HG03280 (cell line): ENCODE results near the gene SKI.
"Not testable (repeated sequence)": the region's sequence is repeated elsewhere in the genome, so short reads cannot be mapped to it uniquely, and the experiment has no call there.

Experiments
- ATAC-seq: cut with Tn5 transposase; IDR thresholded peaks from one replicate; pipeline ENCODE4 v1.9.1; 2021; ENCODE audit warnings: mild to moderate bottlenecking, moderate library complexity; ENCODE audit not compliant: unreplicated experiment

The SKI gene

DNA sequence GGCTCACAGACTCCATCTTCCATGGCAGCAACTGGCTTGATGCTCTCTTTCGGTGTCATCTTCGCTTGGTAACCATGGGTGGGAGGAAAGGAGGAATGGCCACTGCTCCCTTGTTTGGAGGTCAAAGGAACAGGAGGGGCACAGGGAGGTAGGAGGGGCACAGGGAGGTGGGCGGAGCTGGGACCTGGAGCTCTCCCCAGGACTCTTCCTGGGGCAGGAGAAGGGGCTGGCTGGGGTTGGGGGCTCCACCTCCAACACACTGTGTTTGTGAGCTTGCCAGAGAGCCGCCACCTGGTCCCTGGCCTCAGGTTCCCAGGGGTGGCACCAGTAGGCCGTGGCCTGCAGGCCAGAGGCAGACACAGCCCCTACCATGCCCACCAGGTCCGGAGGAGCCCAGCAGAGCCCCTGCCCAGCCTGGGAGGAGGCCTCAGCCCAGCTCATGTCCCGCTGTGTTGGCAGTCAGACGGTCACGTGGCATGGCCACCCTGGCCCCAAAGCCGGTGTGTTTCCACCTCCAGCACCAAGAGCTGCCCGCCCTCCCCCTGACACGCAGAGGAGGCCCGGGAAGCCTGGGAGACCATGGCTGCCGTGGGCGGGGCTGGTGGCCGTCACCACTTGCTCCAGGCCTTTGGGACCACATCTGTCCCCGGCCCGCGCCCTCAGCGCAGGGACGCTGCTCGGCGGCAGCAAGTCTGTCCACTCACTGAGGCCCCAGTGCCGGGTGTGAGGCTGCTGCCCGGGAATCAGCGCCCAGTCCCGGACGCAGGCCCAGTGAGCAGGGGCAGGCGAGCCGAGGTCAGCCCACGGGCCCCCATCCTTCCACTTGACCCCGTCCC is 89.3 kb downstream of the SKI start:
- ATAC-seq, result no peak

DNA sequence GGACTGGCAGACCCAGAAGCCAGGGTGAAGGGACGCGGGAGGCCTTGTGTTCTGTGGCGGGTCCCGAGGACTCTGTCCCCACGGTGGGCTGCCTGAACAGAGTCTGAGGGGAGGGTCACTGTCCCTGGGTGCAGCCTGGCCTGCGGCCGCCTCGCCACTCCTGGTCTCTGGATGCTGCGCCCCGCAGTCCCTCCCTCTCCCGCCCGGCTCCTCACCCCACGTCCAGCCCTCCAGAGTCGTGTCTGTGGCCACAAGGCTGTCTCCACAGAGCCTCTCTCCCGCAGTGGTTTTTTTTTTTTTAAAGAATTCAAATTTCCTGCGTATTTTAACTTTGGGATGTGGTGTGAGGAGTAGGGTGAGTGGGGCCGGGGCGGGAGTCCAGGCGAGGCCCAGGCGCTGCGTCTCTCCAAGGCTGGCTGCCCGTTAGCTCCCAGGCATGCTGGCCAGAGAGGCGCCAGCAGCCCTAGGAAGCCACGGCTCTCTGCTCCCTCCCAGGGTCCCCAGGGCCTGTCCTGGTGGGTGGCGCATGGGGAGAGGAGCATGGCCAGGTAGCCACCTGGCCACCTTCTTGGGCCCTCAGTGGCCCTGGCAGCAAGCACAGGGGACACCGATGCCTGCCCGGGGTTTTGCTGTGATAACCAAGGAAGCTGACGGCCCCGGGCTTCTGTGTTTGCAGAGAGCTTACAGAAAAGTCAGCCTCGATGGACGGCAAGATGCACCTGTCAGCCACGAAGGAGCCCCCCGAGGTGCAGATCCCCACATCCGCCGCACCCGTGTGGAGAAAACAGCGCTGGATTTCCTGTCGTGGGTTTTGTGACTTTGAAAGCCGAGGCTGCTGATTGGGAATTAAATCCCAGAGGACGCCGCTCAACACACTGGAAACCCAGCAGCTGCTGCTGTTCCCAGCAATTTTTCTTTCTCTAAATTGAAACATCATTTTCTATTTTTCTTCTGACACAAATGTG is 90.5 kb downstream of the SKI start:
- no peak for ATAC-seq

DNA sequence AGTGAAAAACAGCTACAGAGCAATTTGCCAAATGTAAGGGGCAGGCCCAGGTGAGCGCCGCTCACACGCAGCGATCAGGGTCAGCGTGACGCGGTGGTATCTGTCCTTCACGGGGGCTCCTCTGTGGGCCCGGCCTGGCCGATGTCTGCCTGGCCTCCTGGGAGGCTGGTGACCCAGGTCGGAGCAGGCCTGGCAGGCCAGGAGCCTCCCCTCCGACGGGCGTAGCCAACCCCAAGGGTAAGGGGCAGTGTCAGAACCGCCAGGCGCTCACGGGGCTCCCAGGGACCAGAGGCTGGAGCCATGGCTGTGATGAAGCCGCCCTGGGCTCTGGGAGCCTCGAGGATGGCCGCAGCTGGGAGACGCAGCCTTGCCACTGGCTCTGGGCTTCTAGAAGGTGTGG is 91.2 kb downstream of the SKI start:
- ATAC-seq, result no peak

DNA sequence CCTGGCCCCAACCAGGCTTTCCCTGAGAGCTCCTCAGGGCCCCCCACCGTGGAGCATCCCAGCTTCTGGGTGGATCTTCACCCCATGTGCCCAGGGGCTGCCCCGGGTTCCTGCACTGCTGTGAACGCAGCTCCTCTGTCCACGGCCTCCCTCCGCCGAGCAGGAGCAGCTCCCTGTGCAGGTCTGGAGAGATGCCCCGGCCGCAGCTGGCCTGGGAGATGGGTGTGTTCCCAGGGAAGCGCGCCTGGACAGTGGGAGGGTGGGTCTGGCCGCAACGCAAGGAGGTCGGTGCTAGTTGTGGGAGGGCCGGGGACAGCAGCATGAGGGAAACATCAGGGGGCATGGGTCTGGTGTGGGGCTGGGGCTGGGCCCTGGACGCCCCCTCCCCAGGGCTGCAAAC is 91.9 kb downstream of the SKI start:
- no peak for ATAC-seq

DNA sequence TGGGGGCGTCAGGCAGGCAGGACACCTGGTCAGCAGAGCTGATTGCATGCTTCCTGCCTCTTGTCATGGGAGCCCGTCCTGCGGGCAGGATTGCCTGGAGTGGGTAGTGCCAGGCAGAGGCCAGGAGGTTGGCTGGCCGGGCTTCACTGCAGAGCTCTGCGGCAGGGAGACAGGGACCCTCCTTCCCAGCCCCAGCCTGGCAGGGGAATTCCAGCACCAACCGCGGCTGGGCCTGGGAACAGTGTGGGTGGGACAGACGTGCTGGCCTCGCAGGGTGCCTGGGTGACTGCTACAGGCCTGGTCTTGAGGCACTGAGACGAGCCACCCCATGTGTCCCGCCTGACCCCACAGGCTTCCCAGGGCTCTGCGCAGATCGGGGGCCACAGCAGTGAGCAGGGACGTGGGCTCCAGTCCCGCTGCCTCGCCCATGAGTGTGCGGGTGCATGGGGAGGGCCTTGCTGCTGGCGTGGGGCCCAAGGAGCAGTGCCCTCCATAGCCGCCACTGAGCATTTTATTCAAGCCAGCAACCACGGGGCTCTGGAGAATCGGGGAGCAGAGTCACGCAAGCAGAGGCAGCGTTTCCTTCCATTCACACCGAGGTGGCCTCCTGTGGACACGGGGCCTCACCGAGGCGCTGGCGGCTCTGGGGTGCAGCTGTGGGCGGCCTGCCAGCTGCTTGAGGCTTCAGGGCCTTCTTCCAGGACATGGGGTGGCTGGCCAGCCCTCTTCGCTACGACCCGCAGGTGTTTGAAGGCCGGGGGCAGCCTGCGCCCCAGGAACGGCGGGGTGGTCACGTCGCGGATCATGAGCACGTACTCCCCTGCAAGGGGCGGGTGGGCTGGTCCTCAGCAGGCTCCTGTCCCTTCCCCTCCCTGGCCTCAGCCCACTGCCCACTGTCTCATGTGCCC is 92.9 kb downstream of the SKI start:
- ATAC-seq, result no peak

DNA sequence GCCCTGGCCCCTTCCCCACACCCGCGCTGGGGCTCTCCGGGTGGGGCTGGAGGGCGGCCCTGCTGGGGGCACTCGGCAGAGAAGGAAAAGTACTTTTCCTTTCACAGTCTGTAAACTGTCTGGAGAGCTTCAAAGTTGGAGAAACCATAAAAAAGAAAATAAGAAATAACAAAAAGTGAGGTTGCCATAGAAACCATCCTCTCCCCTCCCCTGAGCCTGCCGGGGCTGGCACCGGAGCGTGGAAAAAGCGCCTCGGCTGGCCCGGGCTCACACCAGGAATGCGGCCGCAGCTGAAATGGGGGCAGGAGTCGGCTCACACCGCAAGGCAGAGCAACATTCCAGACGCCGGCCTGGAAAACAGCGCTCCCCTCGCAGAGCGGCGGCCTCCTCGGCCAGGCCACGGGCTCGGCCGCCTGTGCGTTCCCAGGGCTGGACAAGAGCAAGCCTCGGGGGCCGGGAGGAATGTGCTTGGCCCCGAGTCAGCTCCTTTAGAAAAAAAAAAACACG is 94.0 kb downstream of the SKI start:
- no peak for ATAC-seq

DNA sequence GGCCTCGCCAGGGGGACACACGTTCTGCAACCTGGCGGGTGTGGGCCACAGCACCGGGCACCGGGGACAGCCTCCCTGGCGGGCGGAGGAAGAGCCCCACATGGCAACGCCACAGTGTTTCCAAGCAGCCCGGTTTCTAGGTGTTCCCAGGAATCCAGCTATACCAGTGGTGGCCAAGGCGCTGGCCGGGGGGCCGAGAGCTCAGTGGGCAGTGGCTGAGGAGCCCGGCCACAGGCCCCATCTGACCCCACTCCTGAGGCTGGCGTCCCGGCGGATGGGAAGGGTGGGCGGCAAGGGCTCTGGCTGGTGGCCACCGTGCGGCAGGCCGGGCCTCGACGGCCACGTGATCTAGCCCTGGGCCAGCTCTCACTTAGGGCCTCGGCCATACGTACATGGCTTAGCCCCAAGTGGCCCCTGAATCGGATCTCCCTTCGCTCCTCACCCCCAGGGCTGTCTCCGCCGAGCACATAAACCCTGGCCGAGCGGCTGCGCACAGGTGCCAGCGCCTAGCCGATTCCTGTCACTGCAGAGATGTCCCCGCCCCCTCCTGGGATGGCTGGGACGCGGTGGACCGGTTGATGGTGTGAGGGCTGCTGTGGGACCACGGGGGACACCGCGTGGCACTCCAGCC is 94.6 kb downstream of the SKI start:
- no peak for ATAC-seq

DNA sequence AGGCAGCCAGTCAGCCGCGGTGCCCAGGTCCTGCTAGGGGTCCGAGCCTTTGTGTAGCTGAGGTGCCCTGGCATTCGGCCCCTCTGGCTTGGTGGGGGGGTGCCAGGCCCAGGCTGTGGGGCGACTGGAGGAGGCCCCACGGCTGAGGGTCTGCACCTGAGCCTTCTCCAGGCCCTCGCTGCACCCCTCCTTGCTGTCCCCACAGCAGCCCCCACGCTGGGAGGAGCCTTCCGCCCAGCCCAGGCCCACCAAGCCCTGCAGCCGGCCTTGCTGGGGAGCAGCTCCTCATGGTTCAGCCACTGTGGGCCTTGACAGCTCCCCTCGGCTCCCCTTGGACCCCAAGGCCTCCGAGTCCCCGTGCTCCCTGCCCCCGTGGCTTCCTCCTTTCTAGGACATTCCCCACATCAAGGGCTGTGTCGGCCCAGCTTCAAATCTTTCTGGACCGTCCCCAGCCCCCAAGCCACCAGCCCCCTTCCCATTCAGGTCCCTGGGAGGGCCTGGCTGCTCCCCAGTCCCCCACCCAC is 95.4 kb downstream of the SKI start:
- ATAC-seq, result no peak

DNA sequence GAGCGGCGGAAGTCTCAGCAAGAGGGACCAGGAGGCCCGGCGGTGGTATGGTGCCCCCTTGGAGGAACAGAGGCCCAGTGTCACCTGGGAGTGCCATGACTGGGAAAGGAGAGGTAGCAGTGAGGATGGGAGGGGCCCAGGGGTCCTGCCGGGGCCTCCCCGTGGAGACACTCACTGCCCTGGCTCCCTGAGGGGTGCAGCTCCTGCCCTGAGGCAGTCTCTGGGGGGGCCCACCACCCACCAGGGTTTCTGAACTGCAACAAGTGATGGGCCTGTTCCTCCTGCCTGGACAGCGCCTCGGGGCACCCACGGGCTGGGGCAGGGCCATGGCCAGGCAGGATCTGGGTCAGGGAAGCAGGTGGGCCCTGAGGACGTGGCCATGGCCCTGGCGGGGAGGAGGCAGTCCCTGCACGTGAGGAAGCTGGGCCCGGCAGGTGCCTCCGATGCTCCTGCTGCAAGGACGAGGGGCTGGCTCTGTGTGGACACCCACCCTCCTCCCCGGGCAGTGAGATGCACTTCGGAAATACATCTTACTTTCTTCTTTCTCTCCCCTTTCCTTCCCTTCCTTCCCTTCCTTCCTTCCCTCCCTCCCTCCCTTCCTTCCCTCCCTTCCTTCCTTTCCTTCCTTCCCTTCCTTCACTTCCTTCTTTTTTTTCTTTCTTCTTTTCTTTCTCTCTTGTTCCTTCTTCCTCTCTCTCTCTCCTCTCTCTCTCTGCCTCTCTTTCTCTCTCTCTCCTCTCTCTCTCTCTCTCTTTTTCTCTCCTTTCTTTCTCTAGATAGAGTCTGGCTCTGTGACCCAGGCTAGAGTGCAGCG is 96.6 kb downstream of the SKI start:
- ATAC-seq, result no peak

DNA sequence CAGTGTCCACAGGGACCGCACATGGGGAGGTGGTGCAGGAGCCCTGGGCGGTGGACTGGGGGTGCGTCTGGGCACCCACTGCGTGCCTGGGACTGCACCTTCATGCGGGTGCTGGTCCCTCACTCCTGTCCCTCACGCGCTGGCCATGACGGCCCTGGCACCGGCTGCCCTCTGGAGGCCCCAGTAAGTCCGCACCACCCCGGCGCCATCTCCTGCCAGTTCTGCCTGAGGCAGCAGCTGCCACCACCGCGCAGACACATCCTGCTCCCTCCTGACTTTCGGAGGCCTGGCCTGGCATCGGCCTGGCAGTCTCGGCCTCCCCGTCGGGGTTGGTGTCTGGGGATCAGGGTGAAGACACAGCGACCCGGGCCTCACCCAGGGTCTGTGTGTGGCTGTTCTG is 98.4 kb downstream of the SKI start:
- no peak for ATAC-seq

DNA sequence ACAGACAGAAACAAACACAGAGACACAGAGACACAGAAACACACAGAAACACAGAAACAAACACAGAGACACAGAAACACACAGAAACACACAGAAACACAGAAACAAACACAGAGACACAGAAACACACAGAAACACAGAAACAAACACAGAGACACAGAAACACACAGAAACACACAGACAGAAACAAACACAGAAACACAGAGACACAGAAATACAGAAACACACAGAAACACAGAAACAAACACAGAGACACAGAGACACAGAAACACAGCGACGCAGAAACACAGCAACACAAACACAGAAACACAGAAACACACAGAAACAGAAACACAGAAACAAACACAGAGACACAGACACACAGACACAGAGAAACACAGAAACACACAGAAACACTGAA is 99.0 kb downstream of the SKI start:
- not testable (repeated sequence) for ATAC-seq

DNA sequence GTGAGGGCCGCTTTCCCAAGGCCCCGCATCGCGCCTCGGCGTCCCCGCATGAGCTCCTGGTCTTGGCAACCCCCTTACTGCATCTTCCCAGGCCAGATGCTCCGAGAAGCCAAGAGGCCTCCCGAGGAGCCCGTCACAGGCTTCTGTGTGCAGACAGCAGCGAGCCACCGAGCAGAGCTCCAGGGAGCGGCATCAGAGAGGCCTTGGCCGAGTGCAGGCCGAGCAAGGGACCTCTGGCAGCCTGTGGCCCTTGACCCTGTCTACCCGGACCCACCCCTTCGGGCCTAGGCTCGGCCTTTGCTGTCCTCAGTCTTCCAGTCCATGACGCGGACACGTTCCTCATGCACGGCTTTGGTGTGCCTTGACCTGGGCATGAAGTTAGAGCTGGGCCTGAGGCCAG is 99.7 kb downstream of the SKI start:
- ATAC-seq, result no peak

DNA sequence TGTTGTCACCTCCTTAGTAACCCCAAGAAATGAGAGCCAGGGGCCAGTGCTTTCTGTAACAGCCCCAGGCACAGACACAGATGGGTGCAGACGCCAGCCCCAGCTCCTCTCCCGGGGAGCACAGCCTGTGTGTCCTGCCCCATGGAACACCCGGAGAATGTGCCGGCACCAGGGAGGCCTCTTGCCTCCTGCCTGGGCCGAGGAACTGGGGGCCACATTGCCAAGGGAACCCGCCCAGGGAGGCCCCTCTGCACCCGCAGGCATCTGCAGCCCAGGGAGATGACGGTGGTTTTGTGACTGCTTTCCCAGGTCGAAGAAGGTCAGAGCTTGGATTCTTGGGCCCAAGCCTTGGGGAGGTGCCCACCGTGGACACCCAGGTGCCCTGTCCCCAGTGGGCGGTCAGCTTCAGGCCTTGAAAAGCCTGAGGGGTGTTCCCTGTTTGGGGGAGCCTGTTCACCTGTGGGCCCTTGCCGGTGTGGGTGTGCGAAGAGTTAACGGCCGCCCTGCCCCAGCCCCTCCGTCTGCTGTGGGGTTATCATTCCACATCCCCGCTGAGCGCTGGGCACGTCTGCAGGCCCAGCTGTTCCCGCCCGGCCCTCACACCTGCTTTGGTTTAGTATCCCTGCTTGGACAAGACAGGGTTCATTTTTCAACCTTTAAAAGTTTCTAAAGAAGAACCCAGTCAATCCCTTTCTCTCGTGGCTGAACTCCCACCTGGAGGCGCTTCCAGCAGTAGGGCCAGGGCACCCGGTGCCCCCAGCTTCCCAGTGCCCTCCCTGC is 100.7 kb downstream of the SKI start:
- no peak for ATAC-seq

DNA sequence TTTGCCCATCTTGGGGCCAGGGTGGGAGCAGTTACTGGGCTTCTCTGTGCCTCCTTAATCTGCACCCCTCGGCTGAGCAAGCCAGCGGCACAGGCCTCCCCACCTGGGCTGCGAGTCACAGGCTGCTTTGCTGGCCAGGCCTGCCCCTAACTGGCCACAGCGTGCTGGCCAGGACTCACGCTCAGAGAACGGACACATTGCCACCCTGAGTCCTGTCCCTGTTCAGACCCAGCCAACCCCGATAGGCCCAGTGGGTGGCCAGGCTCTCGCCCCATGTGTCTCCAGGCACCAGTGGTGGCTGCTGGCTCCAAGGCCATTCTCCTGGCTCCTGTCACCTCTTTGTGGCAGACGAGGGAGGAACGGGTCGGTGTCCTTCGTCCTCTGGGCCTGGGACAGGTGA is 101.9 kb downstream of the SKI start:
- ATAC-seq, result no peak

DNA sequence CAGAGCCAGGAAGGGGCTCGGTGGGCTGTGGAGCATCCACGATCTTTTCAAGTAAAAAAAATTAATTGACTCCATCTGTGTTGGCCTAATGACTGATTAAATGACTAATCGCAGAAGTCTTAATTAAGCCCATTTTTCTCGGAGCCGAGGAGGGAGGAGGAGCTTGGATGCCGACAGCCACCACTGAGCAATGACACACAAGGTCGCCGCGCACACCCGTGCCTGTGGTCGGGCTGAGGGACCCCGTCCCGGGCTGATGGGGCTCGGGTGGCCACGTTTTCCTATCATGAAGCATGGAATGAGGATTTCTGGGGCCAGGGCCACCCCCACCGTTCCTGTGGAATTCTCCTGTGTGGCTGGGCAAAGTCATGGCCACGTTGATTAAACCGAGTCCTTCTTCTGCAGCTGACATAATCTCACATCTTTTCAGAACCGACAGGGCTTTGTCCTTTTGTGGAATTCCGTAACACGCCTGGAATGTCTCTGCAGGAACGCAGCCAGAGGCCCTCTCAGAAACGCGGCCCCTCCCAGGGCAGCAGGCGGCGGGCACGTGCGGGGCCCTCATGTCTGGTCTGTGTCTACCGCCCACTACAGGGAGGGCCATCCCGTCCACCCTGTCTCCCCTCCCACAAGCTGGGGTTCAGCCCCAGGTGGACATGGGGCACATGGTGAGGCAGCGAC is 102.5 kb downstream of the SKI start:
- ATAC-seq, result no peak

DNA sequence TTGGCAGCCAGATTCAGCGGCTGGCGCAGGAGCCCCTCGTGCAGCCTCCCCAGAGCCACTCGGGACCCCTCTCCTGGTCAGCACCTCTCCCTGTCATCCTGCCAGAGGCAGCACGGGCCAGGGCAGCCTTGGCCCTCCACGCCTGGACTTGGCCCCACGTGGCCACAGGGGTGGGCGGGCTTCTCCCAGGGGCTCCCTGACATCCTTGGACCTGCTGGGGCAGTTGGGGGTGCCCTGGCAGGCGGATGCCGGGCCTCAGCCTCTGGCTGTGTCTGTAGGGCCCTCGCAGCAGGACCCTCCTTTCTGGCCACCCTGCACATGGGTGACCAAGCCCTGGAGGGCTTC is 103.1 kb downstream of the SKI start:
- ATAC-seq, result no peak

DNA sequence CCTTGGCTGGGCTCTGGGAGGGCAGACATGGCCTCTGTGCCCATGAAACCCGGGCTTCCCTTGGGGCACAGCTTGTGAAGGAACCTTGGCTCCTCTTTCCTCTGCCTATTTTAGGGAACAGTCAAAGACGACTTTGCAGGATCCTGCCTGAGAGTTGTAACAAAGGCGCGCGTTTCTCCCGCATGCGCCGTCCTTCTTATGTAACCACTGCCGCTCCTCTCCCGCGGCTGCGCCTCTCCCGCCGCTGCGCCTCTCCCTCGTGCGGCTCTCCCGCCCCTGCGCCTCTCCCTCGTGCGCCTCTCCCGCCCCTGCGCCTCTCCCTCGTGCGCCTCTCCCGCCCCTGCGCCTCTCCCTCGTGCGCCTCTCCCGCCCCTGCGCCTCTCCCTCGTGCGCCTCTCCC is 103.5 kb downstream of the SKI start:
- ATAC-seq, result not testable (repeated sequence)

DNA sequence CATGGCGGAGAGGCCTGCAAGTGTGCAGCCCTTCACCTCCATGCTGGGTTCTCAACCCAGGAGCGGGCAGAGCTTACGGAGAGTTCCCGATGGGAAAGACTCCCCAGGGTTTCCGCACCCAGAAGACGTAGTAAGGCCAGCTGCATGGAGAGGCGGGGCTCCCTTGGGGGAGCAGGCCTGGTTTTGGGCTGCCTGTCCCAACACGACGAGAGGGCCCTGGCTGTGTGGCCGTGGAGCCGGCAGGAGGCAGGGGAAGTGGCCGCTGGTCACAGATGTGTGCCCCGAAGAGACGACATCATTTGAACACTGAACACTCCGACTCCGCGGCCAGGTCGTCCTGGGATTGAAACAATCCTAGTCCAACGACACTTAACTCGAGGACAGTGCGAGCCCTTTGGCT is 106.2 kb downstream of the SKI start:
- no peak for ATAC-seq
